SK-N-SH treated with all-trans-retinoic acid at 6 μM for 48 hours (cell line): ENCODE measurements around the gene SIM1.

ENCODE experiments used
- ARNTL ChIP-seq: fragments of 450-650 bp; formaldehyde crosslinking; IDR thresholded peaks from 2 replicates; pipeline ENCODE4 v1.5.0; 2020; ENCODE audit warnings: low read depth, mild to moderate bottlenecking, moderate library complexity, borderline replicate concordance
- ESRRG ChIP-seq: fragments of 250-450 bp; sonication (Bioruptor Pico); IDR thresholded peaks from 2 replicates; pipeline ENCODE4 v1.6.1; 2021; ENCODE audit warnings: mild to moderate bottlenecking
- PATZ1 ChIP-seq: fragments of 250-450 bp; sonication (Bioruptor Pico); IDR thresholded peaks from 2 replicates; pipeline ENCODE4 v1.8.0; 2020; ENCODE audit warnings: mild to moderate bottlenecking, moderate library complexity, borderline replicate concordance
- RARB ChIP-seq: fragments of 250-450 bp; sonication (Bioruptor Pico); IDR thresholded peaks from 2 replicates; pipeline ENCODE4 v1.8.0; 2021; ENCODE audit warnings: mild to moderate bottlenecking, moderate library complexity
- TOX ChIP-seq: fragments of 250-450 bp; sonication (Bioruptor Pico); IDR thresholded peaks from 2 replicates; pipeline ENCODE4 v1.8.0; 2021; ENCODE audit warnings: mild to moderate bottlenecking, moderate library complexity, borderline replicate concordance
- ZFP3 ChIP-seq: fragments of 250-450 bp; sonication (Bioruptor Pico); IDR thresholded peaks from 2 replicates; pipeline ENCODE4 v1.5.0; 2020; ENCODE audit warnings: mild to moderate bottlenecking, moderate library complexity
- ZFP30 ChIP-seq: fragments of 450-650 bp; formaldehyde crosslinking; IDR thresholded peaks from 2 replicates; pipeline ENCODE4 v1.5.0; 2022; ENCODE audit warnings: mild to moderate bottlenecking, moderate library complexity
- ZNF565 ChIP-seq: fragments of 450-650 bp; formaldehyde crosslinking; conservative IDR thresholded peaks from 2 replicates; pipeline ENCODE4 v1.5.0; 2020; ENCODE audit warnings: low read depth, mild to moderate bottlenecking, moderate library complexity
- TF ChIP-seq, protein P1 (sequence below): fragments of 250-450 bp; sonication (Bioruptor Pico); IDR thresholded peaks from 2 replicates; pipeline ENCODE4 v1.5.1; 2020; ENCODE audit warnings: low read depth, mild to moderate bottlenecking, moderate library complexity

DNA sequence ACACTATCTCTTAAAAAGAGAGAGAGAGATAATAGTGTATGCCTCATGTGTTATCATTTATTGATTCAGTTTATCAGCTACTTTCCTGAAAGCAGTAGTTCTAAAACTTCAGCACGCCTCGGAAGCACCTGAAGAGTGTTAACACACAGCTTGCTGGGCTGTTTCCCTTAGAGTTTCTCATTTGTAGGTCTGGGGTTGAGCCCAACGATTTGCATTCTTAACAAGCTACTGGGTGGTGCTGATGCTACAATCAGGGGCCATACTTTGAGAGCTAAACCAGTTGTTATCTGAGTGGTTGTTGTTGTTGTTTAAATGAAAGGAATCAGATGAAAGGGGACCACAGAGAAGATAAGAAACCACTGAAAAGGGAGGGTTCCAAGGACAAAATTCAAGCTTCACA is 32.6 kb downstream of the SIM1 start:
- TF ChIP-seq TOX (CRISPR knock-in tag) (no peak), ZNF565 (CRISPR knock-in tag) (no peak), ARNTL (CRISPR knock-in tag) (no peak), ZFP3 (CRISPR knock-in tag) (no peak), PATZ1 (CRISPR knock-in tag) (no peak), RARB (CRISPR knock-in tag) (no peak), ZFP30 (CRISPR knock-in tag) (no peak), ESRRG (CRISPR knock-in tag) (no peak)
- TF ChIP-seq, protein P1, sequence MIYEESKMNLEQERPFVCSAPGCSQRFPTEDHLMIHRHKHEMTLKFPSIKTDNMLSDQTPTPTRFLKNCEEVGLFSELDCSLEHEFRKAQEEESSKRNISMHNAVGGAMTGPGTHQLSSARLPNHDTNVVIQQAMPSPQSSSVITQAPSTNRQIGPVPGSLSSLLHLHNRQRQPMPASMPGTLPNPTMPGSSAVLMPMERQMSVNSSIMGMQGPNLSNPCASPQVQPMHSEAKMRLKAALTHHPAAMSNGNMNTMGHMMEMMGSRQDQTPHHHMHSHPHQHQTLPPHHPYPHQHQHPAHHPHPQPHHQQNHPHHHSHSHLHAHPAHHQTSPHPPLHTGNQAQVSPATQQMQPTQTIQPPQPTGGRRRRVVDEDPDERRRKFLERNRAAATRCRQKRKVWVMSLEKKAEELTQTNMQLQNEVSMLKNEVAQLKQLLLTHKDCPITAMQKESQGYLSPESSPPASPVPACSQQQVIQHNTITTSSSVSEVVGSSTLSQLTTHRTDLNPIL (CRISPR knock-in tag) = no peak
